ENCODE measurements around the gene PADI3.
"Not testable (repeated sequence)": the region's sequence is repeated elsewhere in the genome, so short reads cannot be mapped to it uniquely, and the experiment has no call there.

PADI3 gene

DNA sequence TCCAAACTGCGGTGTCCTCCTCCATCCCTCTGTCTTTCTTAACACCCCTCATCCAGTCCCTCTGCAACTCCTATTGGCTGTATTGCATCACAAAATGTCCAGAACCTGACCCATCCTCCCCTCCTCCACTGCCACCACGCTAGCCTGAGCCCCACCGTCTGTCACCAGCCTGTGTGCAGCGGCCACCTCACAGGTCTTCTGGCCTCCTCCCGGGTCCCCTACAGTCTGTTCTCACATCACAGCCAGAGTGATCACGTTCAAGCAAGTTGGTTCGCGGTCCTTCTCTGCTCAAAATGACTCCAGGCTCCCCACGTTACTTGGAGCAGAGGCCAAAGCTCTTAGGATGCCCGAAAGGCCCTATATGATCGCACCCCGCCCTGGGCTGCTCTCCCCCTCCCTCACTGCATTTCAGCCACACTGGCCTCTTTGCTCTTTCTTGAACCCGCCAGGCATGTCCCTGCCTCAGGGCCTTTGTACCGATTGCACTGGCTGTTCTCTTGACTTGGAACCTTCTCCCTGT lies 56.7 kb downstream of the PADI3 start:
- DNase-seq, result no peak

DNA sequence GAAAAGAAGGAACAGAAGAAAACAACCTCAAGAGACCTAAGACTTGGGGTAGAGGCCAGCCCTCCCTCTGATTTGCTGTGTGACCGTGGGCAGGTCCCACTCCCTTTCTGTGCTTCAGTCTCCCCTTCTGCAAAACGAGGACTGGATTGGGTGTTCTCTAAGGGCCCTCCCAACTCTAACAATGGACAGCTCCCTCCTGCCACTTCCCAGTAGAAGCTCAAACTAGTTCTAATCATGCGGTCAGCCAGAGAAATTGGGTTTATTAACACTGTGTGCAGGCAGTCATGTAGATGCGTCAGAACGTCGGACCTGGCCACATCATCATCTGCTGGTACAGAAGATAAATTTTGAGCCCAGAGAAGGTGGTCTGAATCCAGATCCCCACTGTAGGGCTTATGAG lies 57.5 kb downstream of the PADI3 start:
- no peak for DNase-seq

DNA sequence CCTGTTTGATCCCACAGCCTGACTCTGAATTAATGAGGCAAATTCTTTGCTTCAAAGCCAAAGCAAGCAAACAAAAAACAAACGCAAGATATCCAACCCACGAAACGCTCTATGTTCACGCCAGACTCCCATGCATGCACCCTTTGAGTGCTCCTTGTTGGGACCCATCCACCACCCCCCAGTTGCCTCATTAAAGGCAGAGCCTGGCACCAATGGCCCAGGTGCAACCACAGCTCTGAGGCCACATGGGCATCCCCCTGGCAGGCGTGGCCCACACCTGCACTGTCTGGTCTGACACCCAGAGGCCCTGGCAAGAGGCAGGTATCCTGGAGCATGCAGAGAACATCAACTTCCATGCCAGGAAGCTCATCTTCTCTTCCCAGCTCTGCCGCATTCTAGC lies 58.0 kb downstream of the PADI3 start:
- DNase-seq, result no peak

DNA sequence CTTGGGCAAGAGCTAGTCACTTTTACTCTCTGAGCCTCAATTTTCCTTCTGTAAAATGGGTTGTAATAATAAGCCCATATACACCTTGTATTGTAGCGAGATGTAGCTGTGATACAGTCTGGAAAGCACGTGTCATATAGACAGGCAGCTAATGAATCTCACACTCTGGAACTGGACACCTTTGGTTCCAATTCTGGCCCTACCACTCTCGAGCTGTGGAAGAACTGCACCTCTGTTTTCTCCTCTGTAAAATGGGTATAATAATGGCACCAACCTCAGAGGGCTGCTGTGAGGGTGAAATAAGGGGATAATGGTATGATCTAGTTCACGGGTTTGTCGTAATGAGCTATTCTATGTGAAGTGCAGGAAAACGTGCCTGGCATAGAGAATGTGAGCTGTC lies 58.4 kb downstream of the PADI3 start:
- DNase-seq, result no peak

DNA sequence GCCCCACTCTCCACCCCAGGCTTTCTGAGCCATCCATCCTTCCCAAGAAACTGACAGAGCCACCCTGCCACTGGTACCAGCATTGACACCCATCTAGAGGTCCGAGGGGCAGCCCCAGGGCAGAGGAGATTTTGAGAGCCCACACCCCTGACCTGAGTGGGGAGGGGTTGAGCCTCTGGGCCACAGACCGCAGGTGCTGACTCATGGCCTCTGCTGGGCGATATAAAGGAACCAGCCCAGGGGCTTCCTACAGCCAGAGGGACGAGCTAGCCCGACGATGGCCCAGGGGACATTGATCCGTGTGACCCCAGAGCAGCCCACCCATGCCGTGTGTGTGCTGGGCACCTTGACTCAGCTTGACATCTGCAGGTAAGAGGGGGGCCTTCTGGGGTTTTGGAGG lies 59.0 kb downstream of the PADI3 start, which contains the start of gene PADI4:
Gene PADI4 (plus strand): TSS at position 252 of the 400 bp plus-strand sequence. CDS start 26 bp downstream, at position 278.
- DNase-seq, result no peak

DNA sequence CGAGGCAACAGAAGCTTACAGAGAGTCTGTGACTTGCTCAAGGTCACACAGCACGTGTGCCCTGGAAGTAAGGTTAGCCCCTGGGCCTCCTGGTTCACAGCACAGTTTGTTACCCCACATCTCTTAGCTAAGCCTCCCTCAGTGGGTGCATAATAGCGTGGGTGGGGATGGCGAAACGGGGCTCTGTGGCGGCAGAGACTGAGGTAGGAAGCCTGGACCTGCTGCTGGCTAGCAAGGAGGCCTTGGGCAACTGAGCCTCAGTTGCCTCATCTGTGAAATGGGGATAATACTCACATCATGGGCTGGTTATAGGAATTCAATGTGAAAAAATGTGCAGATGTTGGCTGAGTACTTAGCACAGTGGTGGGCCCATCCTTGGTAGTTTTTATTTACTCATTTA lies 59.7 kb downstream of the PADI3 start:
- no peak for DNase-seq

DNA sequence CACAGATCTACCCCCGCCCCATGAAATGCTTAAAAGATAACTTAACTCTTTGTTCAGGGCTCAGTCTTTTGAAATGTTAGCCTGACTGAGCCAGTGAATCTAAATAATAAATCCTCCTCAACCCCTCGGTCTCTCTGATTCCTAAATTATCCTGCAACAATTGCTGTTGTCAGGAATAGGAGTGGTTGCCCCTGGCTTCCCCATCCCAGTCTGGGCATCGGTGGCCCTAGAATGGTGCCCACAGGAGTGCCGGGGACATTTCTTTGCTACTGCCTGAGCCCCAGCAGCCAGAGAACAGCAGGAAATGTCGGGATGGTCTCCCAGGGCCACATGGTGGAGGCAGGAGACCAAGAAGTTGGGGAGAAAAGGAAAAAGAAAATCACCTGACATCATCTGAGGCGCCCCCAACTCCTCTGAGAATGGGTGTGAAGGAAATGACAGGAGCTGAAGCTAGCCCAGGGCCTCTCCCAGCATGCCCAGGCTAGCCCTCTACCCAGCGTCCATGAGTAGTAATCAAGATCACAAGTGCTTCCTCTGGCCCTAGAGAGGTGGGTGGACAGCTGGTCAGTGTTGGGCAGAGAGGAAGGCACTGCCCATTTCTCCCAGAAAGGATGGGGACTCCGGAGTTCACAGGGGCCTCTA lies 60.6 kb downstream of the PADI3 start:
- no peak for DNase-seq

DNA sequence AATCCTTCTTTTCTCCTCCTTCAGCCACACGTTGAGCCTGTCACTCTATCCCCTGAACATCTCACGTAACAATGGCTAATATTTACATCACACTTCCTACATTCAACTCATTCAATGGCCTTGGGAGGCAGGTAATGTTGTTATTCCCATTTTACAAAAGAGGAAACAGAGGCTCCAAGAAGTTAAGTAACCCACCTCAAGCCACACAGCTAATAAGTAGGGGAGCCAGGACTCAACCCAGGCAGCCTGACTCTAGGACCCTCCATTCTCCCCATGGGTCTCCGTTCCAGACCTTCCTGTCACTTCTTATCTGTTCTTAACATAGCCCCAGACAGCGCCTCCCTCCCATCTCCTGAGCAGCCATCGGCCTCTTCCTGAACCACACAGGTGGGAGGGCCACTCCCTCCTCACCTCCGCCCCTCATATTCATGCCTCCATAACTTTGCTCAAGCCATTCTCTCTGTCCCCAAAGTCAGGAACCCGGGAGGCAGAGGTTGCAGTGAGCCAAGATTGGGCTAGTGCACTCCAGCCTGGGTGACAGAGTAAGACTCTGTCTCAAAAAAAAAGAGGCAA lies 61.3 kb downstream of the PADI3 start:
- no peak for DNase-seq

DNA sequence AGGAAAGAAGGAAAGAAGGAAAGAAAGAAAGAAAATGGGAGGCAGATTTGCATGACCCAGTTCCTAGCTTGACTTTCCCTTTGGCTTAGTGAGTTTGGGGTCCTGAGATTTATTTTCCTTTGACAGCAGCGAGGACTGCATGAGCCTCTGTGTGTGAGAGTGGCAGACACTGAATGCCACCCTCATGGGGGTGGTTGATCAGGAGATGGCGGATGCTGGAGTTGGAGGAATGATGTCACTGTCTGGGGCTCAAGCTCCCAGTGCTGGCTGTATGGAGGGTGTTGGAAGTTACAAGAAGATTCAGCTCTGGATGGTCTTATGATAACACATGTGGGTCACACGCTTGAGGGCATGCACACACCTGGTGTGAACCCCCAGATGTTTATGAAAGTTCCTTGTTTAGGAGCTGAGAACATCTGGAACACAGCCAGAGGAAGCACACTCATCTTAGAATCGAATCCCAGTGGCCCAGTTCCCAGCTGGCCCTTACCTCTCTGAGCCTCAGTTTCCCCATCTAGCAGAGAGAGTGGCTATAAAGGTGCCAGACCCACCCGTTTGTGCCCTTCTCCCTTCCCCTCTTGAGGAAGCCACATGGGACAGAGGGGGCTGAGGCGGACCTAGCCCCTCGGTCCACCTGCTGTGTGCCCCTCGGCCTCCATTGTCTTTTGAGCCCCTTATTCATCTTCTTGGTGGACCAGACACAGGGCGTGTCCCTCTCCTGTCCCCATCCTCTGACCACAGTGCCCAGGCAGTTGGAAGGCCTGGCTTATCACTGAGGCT lies 64.8 kb downstream of the PADI3 start:
- no peak for DNase-seq

DNA sequence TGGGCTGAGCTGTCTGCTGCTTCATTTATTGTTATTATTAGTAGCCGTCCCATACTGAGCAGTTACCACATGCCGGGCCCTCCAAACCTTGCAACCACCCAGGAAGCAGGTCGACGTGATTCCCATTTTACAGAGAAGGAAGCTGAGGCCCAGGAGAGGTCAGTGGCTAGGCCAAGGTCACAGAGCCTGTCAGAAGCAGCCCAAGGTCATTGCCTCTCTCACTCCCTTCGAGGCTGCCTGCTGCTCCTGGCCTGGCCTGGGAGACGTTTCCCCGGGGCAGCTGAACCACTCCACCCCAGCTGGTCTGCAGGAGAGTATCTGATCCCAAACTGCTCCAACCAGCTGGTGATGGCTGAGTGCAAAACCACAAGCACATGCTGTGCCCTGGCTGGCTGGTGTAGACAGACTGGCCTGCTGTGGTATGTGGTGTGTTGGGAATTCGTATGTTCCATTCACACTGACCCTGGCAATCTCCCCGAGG lies 65.6 kb downstream of the PADI3 start:
- no peak for DNase-seq

DNA sequence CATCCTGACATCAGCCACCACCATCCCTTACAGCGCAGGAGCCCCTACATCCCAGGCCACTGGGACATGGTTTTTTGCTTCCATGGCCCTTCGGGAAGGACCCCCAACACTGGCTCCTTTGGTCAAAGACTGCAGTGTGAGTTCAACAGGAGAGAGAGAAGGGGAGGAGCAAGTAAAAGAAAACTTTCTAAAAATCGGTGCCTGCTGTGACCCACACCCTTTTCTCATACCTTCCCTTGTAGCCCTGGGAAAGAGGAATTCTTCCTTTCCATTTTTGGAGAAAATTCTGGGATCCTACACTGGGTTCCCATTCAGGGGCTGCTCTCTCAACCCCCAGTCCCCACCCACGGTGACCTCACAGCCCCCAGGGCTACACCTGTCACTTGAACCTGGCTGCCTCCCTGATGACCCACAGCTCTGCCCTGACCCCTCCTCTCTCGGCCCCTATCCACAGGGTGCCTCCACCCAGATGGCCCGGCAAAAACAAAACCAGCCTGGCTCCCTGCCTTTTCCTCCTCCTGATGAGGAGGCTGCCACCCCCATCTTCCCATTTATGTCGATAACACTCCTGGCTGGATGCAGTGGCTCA lies 66.7 kb downstream of the PADI3 start:
- no peak for DNase-seq

DNA sequence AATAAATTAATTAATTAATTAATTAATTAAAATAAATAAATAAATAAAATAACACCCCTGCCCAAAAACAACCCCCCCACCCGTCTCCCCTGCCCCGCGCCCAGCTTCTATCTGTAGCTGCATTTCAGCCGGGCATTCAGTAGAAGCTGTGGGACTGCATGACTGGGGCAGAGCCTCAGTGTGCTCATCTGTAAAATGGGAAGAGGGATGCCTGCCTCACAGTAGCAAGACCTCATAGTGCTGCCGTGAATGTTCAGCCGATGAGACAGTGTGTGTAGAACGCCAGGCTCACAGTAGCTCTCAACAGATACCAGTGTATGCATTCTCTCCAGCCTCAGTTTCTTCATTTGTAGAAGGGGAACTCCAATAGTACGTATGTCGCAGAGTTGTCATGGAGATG lies 67.8 kb downstream of the PADI3 start:
- no peak for DNase-seq

DNA sequence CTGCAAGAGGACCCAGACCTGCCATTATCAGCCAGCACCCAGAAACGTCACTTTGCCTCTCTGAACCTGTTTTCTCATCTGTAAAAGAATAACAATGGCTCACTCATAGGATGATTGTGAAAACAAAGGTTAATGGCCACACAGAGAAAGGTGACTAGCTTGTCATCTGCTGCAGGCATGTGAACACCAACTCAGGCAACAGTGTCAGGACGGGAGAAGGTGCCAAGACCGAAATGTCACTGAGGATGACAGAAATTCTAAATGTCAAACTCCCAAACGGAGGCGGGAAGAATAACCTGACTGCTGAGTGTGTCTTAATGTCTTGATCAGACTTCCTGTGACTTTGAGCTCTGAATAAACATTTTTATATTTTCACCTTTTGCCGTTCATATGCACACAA lies 69.4 kb downstream of the PADI3 start:
- no peak for DNase-seq

DNA sequence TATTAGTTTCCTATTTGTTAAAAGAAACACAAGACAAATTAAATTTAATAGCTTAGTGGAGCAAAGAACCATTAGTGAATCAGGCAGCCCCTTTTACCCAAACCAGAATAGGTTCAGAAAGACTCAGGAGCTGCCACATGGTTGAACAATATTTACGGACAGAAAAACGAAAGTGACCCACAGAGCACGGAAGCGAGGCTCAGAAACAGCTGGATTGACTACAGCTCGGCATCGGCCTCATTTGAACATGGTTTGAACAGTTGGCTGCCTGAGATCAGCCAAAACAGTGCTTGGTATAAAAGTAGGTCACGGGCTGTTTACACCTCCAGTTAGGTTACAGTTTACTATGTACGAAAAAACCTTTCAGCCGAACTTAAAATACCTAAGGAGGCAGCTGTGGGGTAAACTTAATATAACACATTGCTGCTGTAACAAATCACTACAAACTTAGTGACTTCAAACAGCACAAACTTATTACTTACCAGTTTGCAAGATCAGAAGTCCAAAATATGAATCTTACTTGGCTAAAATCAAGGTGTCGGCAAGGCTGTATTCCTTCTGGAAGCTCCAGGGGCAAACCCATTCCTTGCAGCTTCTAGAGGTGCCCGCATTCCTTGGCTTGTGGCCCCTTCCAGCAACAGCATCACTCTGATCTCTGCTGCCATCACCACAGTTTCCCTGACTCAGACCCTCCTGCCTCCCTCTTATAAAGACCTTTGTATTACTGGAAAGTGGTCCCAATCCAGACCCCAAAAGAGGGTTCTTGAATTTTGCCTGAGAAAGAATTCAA lies 70.9 kb downstream of the PADI3 start:
- DNase-seq, result no peak

DNA sequence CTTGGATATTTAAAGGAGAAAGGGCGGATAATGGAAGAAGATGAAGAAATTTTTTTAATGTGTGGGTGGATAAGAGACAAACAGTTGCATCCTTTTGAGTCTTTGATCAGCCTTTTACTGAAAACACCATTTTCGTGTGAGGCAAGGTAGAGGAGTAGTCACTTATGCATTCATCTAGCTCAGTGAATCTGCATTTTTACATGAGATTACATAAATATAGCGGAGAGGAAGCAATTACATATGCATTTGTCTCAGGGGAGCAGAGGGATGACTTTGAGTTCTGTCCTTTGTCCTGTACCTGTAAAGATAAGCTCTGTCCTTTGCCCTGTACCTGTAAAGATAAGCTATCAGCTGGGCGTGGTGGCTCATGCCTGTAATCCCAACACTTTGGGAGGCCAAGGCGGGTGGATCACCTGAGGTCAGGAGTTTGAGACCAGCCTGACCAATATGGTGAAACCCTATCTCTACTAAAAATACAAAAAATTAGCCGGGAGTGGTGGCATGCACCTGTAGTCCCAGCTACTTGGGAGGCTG lies 73.0 kb downstream of the PADI3 start:
- not testable (repeated sequence) for DNase-seq

DNA sequence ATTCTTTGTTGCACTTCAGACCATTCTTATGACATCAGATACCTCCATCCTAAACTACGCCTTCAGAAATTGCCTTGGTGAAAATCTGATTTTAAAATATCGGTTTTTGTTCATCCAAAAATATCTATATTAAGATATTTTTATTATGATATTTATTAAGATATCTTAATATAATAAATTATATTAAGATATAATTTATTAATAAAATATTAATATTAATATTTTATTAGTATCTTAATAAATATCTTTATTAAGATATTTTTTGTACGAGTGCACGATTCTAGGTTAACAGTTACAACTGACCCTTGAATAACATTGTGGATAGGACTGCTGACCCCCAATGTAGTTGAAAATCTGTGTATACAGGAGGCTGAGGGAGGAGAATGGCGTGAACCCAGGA lies 80.0 kb downstream of the PADI3 start:
- no peak for DNase-seq

DNA sequence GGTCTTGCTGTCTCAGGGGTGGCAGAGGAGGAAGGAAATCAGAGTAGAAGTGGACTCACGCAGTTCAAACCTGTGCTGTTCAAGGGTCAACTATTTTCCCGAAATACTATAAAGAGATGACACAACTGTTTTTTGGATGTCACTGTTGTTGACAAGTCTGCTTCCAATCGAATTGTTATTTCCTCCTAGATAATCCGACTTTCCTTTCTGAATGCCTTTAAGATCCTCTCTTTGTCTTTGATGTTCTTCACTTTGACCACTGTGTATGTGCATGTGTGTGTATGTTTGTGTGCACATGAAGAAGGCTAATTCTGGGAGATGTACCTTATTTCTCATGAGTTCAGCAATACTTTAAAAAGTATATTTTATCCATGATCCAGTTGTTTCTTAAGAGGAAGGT lies 80.7 kb downstream of the PADI3 start:
- DNase-seq, result no peak

DNA sequence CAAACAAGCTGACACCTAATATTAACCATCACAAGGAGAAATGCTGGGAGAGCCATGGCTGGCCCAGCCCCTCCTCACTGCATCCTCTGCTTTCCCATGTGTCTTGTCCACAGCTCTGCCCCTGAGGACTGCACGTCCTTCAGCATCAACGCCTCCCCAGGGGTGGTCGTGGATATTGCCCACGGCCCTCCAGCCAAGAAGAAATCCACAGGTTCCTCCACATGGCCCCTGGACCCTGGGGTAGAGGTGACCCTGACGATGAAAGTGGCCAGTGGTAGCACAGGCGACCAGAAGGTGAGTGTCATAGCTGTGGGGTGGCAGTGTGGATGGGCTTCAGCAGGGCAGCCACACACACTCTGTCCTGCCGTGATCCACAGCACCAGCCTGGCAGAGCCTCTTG lies 82.0 kb downstream of the PADI3 start:
- no peak for DNase-seq

DNA sequence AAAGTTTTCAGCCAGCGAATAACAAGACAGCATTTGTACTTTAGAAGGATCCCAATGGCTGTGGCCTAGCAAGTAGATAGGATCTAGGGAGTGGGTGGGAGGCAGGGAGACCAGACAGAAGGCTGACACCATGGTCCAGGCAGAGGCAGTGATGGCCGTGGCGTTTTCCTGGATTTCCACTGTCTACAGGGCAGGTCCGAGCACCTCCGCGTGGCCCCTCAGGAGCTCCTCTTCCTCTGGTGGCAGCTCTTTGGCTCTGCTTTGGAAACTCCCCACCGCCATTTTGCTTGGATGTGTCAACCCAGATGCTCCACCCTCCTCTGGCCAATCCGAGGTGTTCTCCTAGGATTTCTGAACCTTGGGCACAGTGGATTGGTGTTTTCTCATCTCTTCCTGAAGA lies 84.2 kb downstream of the PADI3 start:
- no peak for DNase-seq

All from NCI-H187 (cell line).